Measurements from ENCODE around the gene ARF3. TPM values are rescaled to one million over a fixed set of nuclear protein-coding genes. Genes with fewer than 3 reads are reported as not detected.

ARF3 gene
- total and polyA plus RNA-seq, 2 of the 13 experiments (the other 11 are each of a cell fraction or from before 2014, with no cell fraction given): 53.8 to 57.9 TPM

DNA sequence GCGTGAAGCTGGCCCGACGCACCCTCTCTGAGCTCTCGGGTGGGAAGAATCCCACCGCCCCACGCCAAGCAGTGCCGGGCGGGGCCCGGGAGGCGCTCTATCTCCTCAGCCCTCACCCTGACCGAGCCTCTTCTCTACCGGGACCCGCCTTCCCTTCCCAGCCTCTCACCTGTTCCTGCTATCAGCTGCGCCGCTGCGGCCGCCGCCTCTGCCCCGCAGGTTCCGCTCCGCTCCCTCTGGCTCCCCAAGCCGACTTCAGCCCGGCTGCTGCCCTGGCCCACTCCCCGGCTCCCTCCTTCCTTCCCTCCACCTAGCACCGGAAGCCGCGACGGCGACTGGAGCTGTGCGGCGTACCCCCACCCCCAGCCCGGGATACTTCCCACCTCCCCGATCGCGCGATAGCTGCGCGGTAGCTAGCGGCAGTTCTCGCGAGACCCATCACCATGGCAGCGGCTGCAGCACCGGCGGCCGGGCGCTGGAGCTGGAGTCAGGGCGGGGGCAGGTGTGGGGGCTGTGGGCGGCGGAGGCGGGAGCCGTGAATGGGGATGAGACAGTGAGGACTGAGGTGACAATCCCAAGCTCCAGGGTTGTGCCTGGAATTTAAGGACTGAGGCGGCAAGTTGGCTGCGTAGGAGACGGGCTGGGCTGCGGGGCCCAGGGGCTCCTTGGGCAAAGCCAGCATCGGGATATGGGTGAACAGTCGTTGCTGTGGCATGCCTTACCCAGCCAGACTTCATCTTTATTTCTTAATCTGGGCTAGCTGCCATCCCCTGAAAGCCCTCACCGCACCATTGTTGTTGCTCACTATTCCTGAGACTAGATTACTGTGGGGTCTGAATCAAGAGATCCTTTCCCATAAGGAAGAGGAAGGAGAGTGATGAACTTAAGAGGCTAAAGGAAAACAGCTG, at the start of gene ARF3 (continued):
- TF ChIP-seq ZNF746 (CRISPR knock-in tag; IDR thresholded peaks at IDR 0.05) (0 out of 2 replicates have a peak, but pooled peaks have one; percentile 54), NKX3-1 (CRISPR knock-in tag; IDR thresholded peaks at IDR 0.05) (0 out of 2 replicates have a peak, but pooled peaks have one; percentile 16), FOXM1 (CRISPR knock-in tag; IDR thresholded peaks at IDR 0.05) (no peak), ZNF503 (CRISPR knock-in tag; IDR thresholded peaks at IDR 0.05) (no peak), YY1 (IDR thresholded peaks at IDR 0.05; ENCODE audit: insufficient read depth, insufficient replicate concordance, low read depth, low read length) (peak; percentile 73), MAF1 (CRISPR knock-in tag; IDR thresholded peaks at IDR 0.05; ENCODE audit: borderline replicate concordance) (no peak), DNMT1 (CRISPR knock-in tag; IDR thresholded peaks at IDR 0.05) (no peak), NR2F2 (IDR thresholded peaks at IDR 0.05; ENCODE audit: borderline replicate concordance, low read depth) (no peak; the same call in 1 of the 2 replicates), ZSCAN21 (CRISPR knock-in tag; IDR thresholded peaks at IDR 0.05; ENCODE audit: borderline replicate concordance) (peak; percentile 66; the same call in 1 of the 2 replicates), SYNCRIP (IDR thresholded peaks at IDR 0.05; ENCODE audit: insufficient read depth, low read depth, low read length) (no peak), SALL2 (CRISPR knock-in tag; IDR thresholded peaks at IDR 0.05) (peak; percentile 19; the same call in 1 of the 2 replicates), HOXA5 (CRISPR knock-in tag; IDR thresholded peaks at IDR 0.05) (peak; percentile 62; the same call in 1 of the 2 replicates), ZNF275 (CRISPR knock-in tag; IDR thresholded peaks at IDR 0.05; ENCODE audit: borderline replicate concordance) (0 out of 2 replicates have a peak, but pooled peaks have one; percentile 13), ZNF556 (CRISPR knock-in tag; IDR thresholded peaks at IDR 0.05; ENCODE audit: borderline replicate concordance) (no peak; the same call in 1 of the 2 replicates), FIP1L1 (IDR thresholded peaks at IDR 0.05; ENCODE audit: borderline replicate concordance, insufficient read depth, low read depth, low read length) (no peak), AKAP8 (CRISPR knock-in tag; IDR thresholded peaks at IDR 0.05) (peak; percentile 49; the same call in 1 of the 2 replicates), CEBPG (CRISPR knock-in tag; IDR thresholded peaks at IDR 0.05) (no peak), ZNF510 (CRISPR knock-in tag; IDR thresholded peaks at IDR 0.05; ENCODE audit: low read depth) (0 out of 2 replicates have a peak, but pooled peaks have one; percentile 63), ATF1 (CRISPR knock-in tag; IDR thresholded peaks at IDR 0.05) (no peak), NONO (IDR thresholded peaks at IDR 0.05) (no peak), NONO (CRISPR knock-in tag; conservative IDR thresholded peaks at IDR 0.05) (peak; percentile 84), HOXA3 (CRISPR knock-in tag; IDR thresholded peaks at IDR 0.05) (peak; percentile 55), TBL1XR1 (IDR thresholded peaks at IDR 0.05; ENCODE audit: borderline replicate concordance, low read length, partially characterized antibody) (no peak)
- TF ChIP-seq, protein P1, sequence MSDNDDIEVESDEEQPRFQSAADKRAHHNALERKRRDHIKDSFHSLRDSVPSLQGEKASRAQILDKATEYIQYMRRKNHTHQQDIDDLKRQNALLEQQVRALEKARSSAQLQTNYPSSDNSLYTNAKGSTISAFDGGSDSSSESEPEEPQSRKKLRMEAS (IDR thresholded peaks at IDR 0.05): peak; percentile 58
- TF ChIP-seq, protein P2, sequence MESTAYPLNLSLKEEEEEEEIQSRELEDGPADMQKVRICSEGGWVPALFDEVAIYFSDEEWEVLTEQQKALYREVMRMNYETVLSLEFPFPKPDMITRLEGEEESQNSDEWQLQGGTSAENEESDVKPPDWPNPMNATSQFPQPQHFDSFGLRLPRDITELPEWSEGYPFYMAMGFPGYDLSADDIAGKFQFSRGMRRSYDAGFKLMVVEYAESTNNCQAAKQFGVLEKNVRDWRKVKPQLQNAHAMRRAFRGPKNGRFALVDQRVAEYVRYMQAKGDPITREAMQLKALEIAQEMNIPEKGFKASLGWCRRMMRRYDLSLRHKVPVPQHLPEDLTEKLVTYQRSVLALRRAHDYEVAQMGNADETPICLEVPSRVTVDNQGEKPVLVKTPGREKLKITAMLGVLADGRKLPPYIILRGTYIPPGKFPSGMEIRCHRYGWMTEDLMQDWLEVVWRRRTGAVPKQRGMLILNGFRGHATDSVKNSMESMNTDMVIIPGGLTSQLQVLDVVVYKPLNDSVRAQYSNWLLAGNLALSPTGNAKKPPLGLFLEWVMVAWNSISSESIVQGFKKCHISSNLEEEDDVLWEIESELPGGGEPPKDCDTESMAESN (CRISPR knock-in tag; conservative IDR thresholded peaks at IDR 0.05): peak; percentile 81; the same call in 1 of the 2 replicates

Measured in HepG2 (cell line).